K562 (cell line): ENCODE data around the gene FAF2. TPM values are rescaled to one million over a fixed set of nuclear protein-coding genes. Genes with fewer than 3 reads are reported as not detected.

Source experiments
- ATAC-seq: fragments of 200-7000 bp; cut with Tn5 transposase; 3 replicates; pipeline ENCODE4 v1.9.1; 2020; ENCODE audit warnings: moderate library complexity
- BruUV-seq: library from RNA; stranded (reverse); fragments of 400-500 nt; replicated peaks from 2 replicates; lab custom pipeline; 2021; lab: Mats Ljungman, UMichigan
- CTCF ChIA-PET: fragments of 300-600 bp; formaldehyde crosslinking; extraction: SDS; loops from one replicate; lab custom pipeline; 2021; ENCODE audit warnings: low intra/inter-chr PET ratio; lab: Yijun Ruan, JAX
- POLR2A ChIA-PET: fragments of 300-600, 350-650 bp; sonication (Branson Sonifier 250); formaldehyde crosslinking; extraction: SDS; loops from one replicate; lab custom pipeline; 2021; ENCODE audit warnings: antibody characterized with exemption, inconsistent platforms; lab: Yijun Ruan, JAX
- DNase-seq, 4 experiments: peaks; one replicate each; pipeline versions ENCODE4 v3.0.0 to v3.0.0-alpha.2; 2011 to 2018; ENCODE audit warnings: low spot score in 3 of 4, mixed read lengths in 3 of 4; ENCODE audit errors: extremely low read depth in 1 of 4
- FAIRE-seq: peaks from 2 replicates; lab custom pipeline; 2011; peaks lifted over from hg19 to GRCh38; lab: Jason Lieb, UNC
- H2AFZ ChIP-seq: 2 replicates; pipeline ENCODE4 v1.6.0; 2011; ENCODE audit warnings: low read depth, low read length, control low read depth, inconsistent platforms
- H3K27ac ChIP-seq: fragments of 200-600 bp; 3 replicates; pipeline ENCODE4 v1.8.0; 2011; ENCODE audit warnings: low read depth, mild to moderate bottlenecking, control low read depth, inconsistent platforms, low read length, moderate library complexity, mixed read lengths; ENCODE audit errors: extremely low read depth
- H3K27me3 ChIP-seq, 2 experiments: fragments of 300-600 bp in 1 of 2; 2 replicates in 1 of 2; 3 replicates in 1 of 2; pipeline versions ENCODE4 v1.6.0 to v1.8.0; 2011; ENCODE audit warnings: inconsistent platforms in 2 of 2, low read length in 2 of 2, mild to moderate bottlenecking in 1 of 2, mixed read lengths in 1 of 2, moderate library complexity in 1 of 2; ENCODE audit not compliant: control insufficient read depth in 2 of 2, insufficient read depth in 2 of 2
- H3K36me3 ChIP-seq: fragments of 300-600 bp; 3 replicates; pipeline ENCODE4 v1.8.0; 2011; ENCODE audit warnings: mild to moderate bottlenecking, low read length, inconsistent platforms; ENCODE audit not compliant: control insufficient read depth, insufficient read depth
- H3K4me1 ChIP-seq, 2 experiments: fragments of 200-600 bp in 1 of 2; replicated peaks in 1 of 2; 2 replicates in 1 of 2; 3 replicates in 1 of 2; pipeline versions ENCODE4 v1.5.1 to v1.8.0; 2011; ENCODE audit warnings: inconsistent platforms in 2 of 2, low read length in 2 of 2, mild to moderate bottlenecking in 1 of 2, mixed read lengths in 1 of 2, moderate library complexity in 1 of 2; ENCODE audit not compliant: control insufficient read depth in 2 of 2, insufficient read depth in 2 of 2
- H3K4me2 ChIP-seq: 2 replicates; pipeline ENCODE4 v1.6.1; 2011; ENCODE audit warnings: low read length, control low read depth, inconsistent platforms, mixed read lengths; ENCODE audit not compliant: insufficient read depth
- H3K4me3 ChIP-seq: fragments of 200-600 bp; sonication (generic), shearing (Covaris generic); 2 replicates; pipeline ENCODE4 v1.5.1; 2016; ENCODE audit warnings: control low read depth, inconsistent platforms
- H3K79me2 ChIP-seq: fragments of 200-600 bp; 3 replicates; pipeline ENCODE4 v1.8.0; 2011; ENCODE audit warnings: low read length, inconsistent platforms; ENCODE audit not compliant: control insufficient read depth, insufficient read depth
- H3K9ac ChIP-seq, 2 experiments: 2 replicates each; pipeline versions ENCODE4 v1.6.0 to v1.6.1; 2011; ENCODE audit warnings: low read depth in 2 of 2, low read length in 2 of 2, control low read depth in 1 of 2, inconsistent platforms in 1 of 2, mild to moderate bottlenecking in 1 of 2, mixed read lengths in 1 of 2; ENCODE audit not compliant: insufficient read depth in 1 of 2
- H3K9me1 ChIP-seq: one replicate; pipeline ENCODE4 v1.6.0; 2011; ENCODE audit warnings: inconsistent platforms, mild to moderate bottlenecking, low read length, moderate library complexity; ENCODE audit not compliant: control insufficient read depth, insufficient read depth
- H3K9me3 ChIP-seq: replicated peaks from 2 replicates; pipeline ENCODE4 v1.5.1; 2011; ENCODE audit warnings: low read depth, low read length, inconsistent platforms; ENCODE audit not compliant: control insufficient read depth, insufficient read depth
- H4K20me1 ChIP-seq: replicated peaks from 2 replicates; pipeline ENCODE4 v1.6.1; 2011; ENCODE audit warnings: low read length, inconsistent platforms, mixed read lengths; ENCODE audit not compliant: control insufficient read depth, insufficient read depth
- CTCF ChIP-seq, 3 experiments: IDR thresholded peaks in 2 of 3; conservative IDR thresholded peaks in 1 of 3; 2 replicates each; pipeline ENCODE4 v1.5.1; 2011 to 2012; ENCODE audit warnings: low read length in 3 of 3, mild to moderate bottlenecking in 3 of 3, control low read depth in 2 of 3, improper control_type of control experiment in 1 of 3, inconsistent platforms in 1 of 3, low read depth in 1 of 3, mixed read lengths in 1 of 3, moderate library complexity in 1 of 3; ENCODE audit not compliant: insufficient read depth in 2 of 3
- STAT5A ChIP-seq: IDR thresholded peaks from 2 replicates; pipeline ENCODE4 v1.6.1; 2012; ENCODE audit warnings: low read length, inconsistent platforms, borderline replicate concordance
- ZNF175 ChIP-seq: fragments of 200-800 bp; sonication (Bioruptor generic); IDR thresholded peaks from 2 replicates; pipeline ENCODE4 v1.6.1; 2016; ENCODE audit warnings: low read depth, mild to moderate bottlenecking, missing genetic modification characterization, missing compliant biosample characterization
- whole genome bisulfite sequencing: fragments of 100-300 bp; shearing (Covaris generic); methylation state at CpG from one replicate; pipeline ENCODE4 v1.1.6; 2016; ENCODE audit warnings: low coverage, mixed read lengths; ENCODE audit not compliant: insufficient coverage; ENCODE audit errors: missing lambda C conversion rate; 5-methylcytosine and 5-hydroxymethylcytosine counted together
- in situ Hi-C: fragments of 300-500 bp; cut with MboI; formaldehyde crosslinking; loops from 4 replicates; pipeline ENCODE4 v1.15.0; 2018; ENCODE audit warnings: inconsistent platforms, mixed read lengths
- intact Hi-C: fragments of 100-400 bp; cut with micrococcal nuclease; formaldehyde crosslinking; loops from 2 replicates; pipeline ENCODE4 v1.14.2; 2022
- polyA plus RNA-seq, 8 experiments: library from polyadenylated mRNA; depleted of rRNA in 4 of 8; stranded (reverse) in 5 of 8; unstranded in 3 of 8; fragments of >200 nt; fragmentation: Nextera tagmentation in 2 of 8; fragmentation: Illumina TruSeq in 1 of 8; extraction: Ambion mirVana in 2 of 8; extraction: Trizol in 1 of 8; gene quantifications; 2 replicates each; pipeline versions ENCODE4 v1.2.1 to v1.2.3, GENCODE V29; 2011 to 2014; ENCODE audit warnings: inconsistent platforms in 1 of 8, missing spikeins in 1 of 8
- total RNA-seq, 7 experiments: library from RNA; depleted of rRNA in 6 of 7; stranded (reverse); fragments of >200 nt in 6 of 7; fragmentation: Illumina TruSeq in 2 of 7; extraction: Trizol in 2 of 7; gene quantifications; 2 replicates each; pipeline versions ENCODE4 v1.2.1 to v1.2.3, GENCODE V29; 2011 to 2021; ENCODE audit warnings: low replicate concordance in 1 of 7
- TF ChIP-seq, protein P1 (sequence below): fragments of 250-450 bp; sonication (Bioruptor Pico); IDR thresholded peaks from 2 replicates; pipeline ENCODE4 v1.8.0; 2022; ENCODE audit warnings: moderate library complexity, mild to moderate bottlenecking, inconsistent platforms

The FAF2 gene
- total and polyA plus RNA-seq, 9 of the 15 experiments (the other 6 are each of a cell fraction or from before 2014, with no cell fraction given) = 25.0 to 44.6 (median 36.1) TPM

GRCh38 chr5:176489077-176489476 lies 40.9 kb downstream of the FAF2 start (continued):
- TF ChIP-seq, protein P1, sequence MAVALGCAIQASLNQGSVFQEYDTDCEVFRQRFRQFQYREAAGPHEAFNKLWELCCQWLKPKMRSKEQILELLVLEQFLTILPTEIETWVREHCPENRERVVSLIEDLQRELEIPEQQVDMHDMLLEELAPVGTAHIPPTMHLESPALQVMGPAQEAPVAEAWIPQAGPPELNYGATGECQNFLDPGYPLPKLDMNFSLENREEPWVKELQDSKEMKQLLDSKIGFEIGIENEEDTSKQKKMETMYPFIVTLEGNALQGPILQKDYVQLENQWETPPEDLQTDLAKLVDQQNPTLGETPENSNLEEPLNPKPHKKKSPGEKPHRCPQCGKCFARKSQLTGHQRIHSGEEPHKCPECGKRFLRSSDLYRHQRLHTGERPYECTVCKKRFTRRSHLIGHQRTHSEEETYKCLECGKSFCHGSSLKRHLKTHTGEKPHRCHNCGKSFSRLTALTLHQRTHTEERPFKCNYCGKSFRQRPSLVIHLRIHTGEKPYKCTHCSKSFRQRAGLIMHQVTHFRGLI (CRISPR knock-in tag) = no peak
- TF ChIP-seq STAT5A = no peak

GRCh38 chr5:176490301-176490700 lies 42.1 kb downstream of the FAF2 start:
- TF ChIP-seq ZNF175 (CRISPR knock-in tag) (no peak), CTCF (IDR thresholded peaks at IDR 0.05 in 2 of 3, conservative IDR thresholded peaks at IDR 0.05 in 1 of 3; ENCODE audit: insufficient read depth in 2 of 3, low read depth in 1 of 3, low read length in 3 of 3) (0 out of 6 replicates have a peak, but pooled peaks of 1 of the 3 experiments have one; percentile 5)
- CTCF ChIA-PET = interaction anchor here (0.7 kb wide), 1 partner anchor 758 kb away, joined by 3 read pairs; no protein-coding TSS in a partner anchor

More at GRCh38 chr5:176490301-176490700, 42.1 kb downstream of the FAF2 start:
- POLR2A ChIA-PET = interaction anchor here (0.6 kb wide), 1 partner anchor 10 kb away, joined by 4 read pairs; no protein-coding TSS in a partner anchor
- H4K20me1 ChIP-seq = no peaks in the 10 kb centered on the region
- ATAC-seq (no peak), DNase-seq (no peak), FAIRE-seq (no peak)
- no TSS peak for BruUV-seq
- no peaks in the 10 kb centered on the region for H3K4me1 ChIP-seq
- peaks cover 87% of the 10 kb centered on the region for H3K36me3 ChIP-seq
- in situ Hi-C loops = no loop called here
- H3K79me2 ChIP-seq = peaks cover 6% of the 10 kb centered on the region; the same call in 1 of the 3 replicates
- no peak overlapping the region for H3K27ac ChIP-seq
- WGBS = no CpG with 5 or more reads among the region's 1 CpG
- H3K27me3 ChIP-seq = no peaks in the 10 kb centered on the region
- H3K9me3 ChIP-seq = no peaks in the 10 kb centered on the region
- no peak overlapping the region for H3K4me3 ChIP-seq
- no peak overlapping the region for H3K9ac ChIP-seq
- no peak overlapping the region for H3K4me2 ChIP-seq
- no peak overlapping the region for H2AFZ ChIP-seq
- H3K9me1 ChIP-seq = no peaks in the 10 kb centered on the region
- intact Hi-C loops = no loop called here
